ENCODE measurements around the gene PHACTR3.

PHACTR3 gene

GRCh38 chr20:59559863-59560262 lies 44.5 kb upstream of the PHACTR3 start:
- H2AK5ac ChIP-seq (ENCODE audit: low read length, severe bottlenecking) = no peak overlapping the region
- H4K8ac ChIP-seq (ENCODE audit: low read length) = no peak overlapping the region
- H2BK120ac ChIP-seq (ENCODE audit: low read depth, low read length) = no peak overlapping the region
- no peaks in the 10 kb centered on the region for H3K36me3 ChIP-seq (ENCODE audit: control insufficient read depth in 1 of 2, insufficient read depth in 2 of 2, low read depth in 1 of 2, low read length in 2 of 2)
- H3K79me1 ChIP-seq (replicated peaks; ENCODE audit: low read length, poor library complexity, severe bottlenecking) = no peaks in the 10 kb centered on the region
- H3K14ac ChIP-seq (ENCODE audit: low read length in 2 of 2) = no peak overlapping the region
- no peak overlapping the region for H2BK12ac ChIP-seq (ENCODE audit: low read length in 2 of 2)
- no peak overlapping the region for H3K4ac ChIP-seq (ENCODE audit: low read depth in 1 of 2, low read length in 2 of 2)
- H3K4me1 ChIP-seq (ENCODE audit: control insufficient read depth, insufficient read depth, low read depth, low read length) = no peaks in the 10 kb centered on the region
- no peak overlapping the region for H3K4me2 ChIP-seq (ENCODE audit: low read length, poor library complexity, severe bottlenecking)
- no peak overlapping the region for H2BK5ac ChIP-seq (ENCODE audit: low read depth, low read length, poor library complexity, severe bottlenecking)
- DNase-seq = no peak
- H3K9ac ChIP-seq (ENCODE audit: low read length) = no peak overlapping the region
- no peak overlapping the region for H4K91ac ChIP-seq (ENCODE audit: low read length)
- H3K27ac ChIP-seq (ENCODE audit: low read length, poor library complexity, severe bottlenecking) = no peak overlapping the region
- H3K23ac ChIP-seq (ENCODE audit: low read length in 2 of 2) = no peak overlapping the region
- no peak overlapping the region for H3K4me3 ChIP-seq (ENCODE audit: insufficient read depth in 1 of 2, low read depth in 1 of 2, low read length in 2 of 2)
- H3K9me3 ChIP-seq (ENCODE audit: control insufficient read depth, low read length) = no peaks in the 10 kb centered on the region
- 66% methylated on average over 7 of the region's 7 CpGs for WGBS
- H2BK15ac ChIP-seq (ENCODE audit: low read depth, poor library complexity, severe bottlenecking) = no peak overlapping the region
- H3K18ac ChIP-seq (ENCODE audit: low read depth in 1 of 2, low read length in 2 of 2) = no peak overlapping the region
- peaks cover 0 to 41% of the 10 kb centered on the region in 2 experiments for H3K27me3 ChIP-seq (ENCODE audit: control insufficient read depth in 1 of 2, insufficient read depth in 1 of 2, low read length in 2 of 2)
- H2AFZ ChIP-seq (ENCODE audit: low read depth, low read length) = no peak overlapping the region

GRCh38 chr20:59560588-59561227 lies 43.6 kb upstream of the PHACTR3 start:
- H3K27me3 ChIP-seq (ENCODE audit: control insufficient read depth in 1 of 2, insufficient read depth in 1 of 2, low read length in 2 of 2) = peaks cover 0 to 49% of the 10 kb centered on the region in 2 experiments
- H2BK15ac ChIP-seq (ENCODE audit: low read depth, poor library complexity, severe bottlenecking) = no peak overlapping the region
- H3K36me3 ChIP-seq (ENCODE audit: control insufficient read depth in 1 of 2, insufficient read depth in 2 of 2, low read depth in 1 of 2, low read length in 2 of 2) = no peaks in the 10 kb centered on the region
- no peak overlapping the region for H3K18ac ChIP-seq (ENCODE audit: low read depth in 1 of 2, low read length in 2 of 2)
- no peak overlapping the region for H4K91ac ChIP-seq (ENCODE audit: low read length)
- WGBS = 60% methylated on average over 5 of the region's 7 CpGs
- H2BK120ac ChIP-seq (ENCODE audit: low read depth, low read length) = no peak overlapping the region
- no peak for DNase-seq
- H2AFZ ChIP-seq (ENCODE audit: low read depth, low read length) = no peak overlapping the region
- no peak overlapping the region for H2AK5ac ChIP-seq (ENCODE audit: low read length, severe bottlenecking)
- H3K23ac ChIP-seq (ENCODE audit: low read length in 2 of 2) = no peak overlapping the region
- H3K79me1 ChIP-seq (replicated peaks; ENCODE audit: low read length, poor library complexity, severe bottlenecking) = no peaks in the 10 kb centered on the region
- no peaks in the 10 kb centered on the region for H3K4me1 ChIP-seq (ENCODE audit: control insufficient read depth, insufficient read depth, low read depth, low read length)
- H3K14ac ChIP-seq (ENCODE audit: low read length in 2 of 2) = no peak overlapping the region
- H3K4me2 ChIP-seq (ENCODE audit: low read length, poor library complexity, severe bottlenecking) = no peak overlapping the region
- no peaks in the 10 kb centered on the region for H3K9me3 ChIP-seq (ENCODE audit: control insufficient read depth, low read length)
- H3K27ac ChIP-seq (ENCODE audit: low read length, poor library complexity, severe bottlenecking) = no peak overlapping the region
- H3K4me3 ChIP-seq (ENCODE audit: insufficient read depth in 1 of 2, low read depth in 1 of 2, low read length in 2 of 2) = no peak overlapping the region
- H2BK12ac ChIP-seq (ENCODE audit: low read length in 2 of 2) = no peak overlapping the region
- H3K4ac ChIP-seq (ENCODE audit: low read depth in 1 of 2, low read length in 2 of 2) = no peak overlapping the region
- no peak overlapping the region for H3K9ac ChIP-seq (ENCODE audit: low read length)
- H2BK5ac ChIP-seq (ENCODE audit: low read depth, low read length, poor library complexity, severe bottlenecking) = no peak overlapping the region
- H4K8ac ChIP-seq (ENCODE audit: low read length) = no peak overlapping the region

GRCh38 chr20:59561228-59561605 lies 43.1 kb upstream of the PHACTR3 start:
- Histone ChIP-seq H3K4me3 (ENCODE audit: insufficient read depth in 1 of 2, low read depth in 1 of 2, low read length in 2 of 2) (no peak overlapping the region), H2BK120ac (ENCODE audit: low read depth, low read length) (no peak overlapping the region), H3K79me1 (replicated peaks; ENCODE audit: low read length, poor library complexity, severe bottlenecking) (no peaks in the 10 kb centered on the region), H3K18ac (ENCODE audit: low read depth in 1 of 2, low read length in 2 of 2) (no peak overlapping the region), H3K9me3 (ENCODE audit: control insufficient read depth, low read length) (no peaks in the 10 kb centered on the region), H3K4me2 (ENCODE audit: low read length, poor library complexity, severe bottlenecking) (no peak overlapping the region), H3K4ac (ENCODE audit: low read depth in 1 of 2, low read length in 2 of 2) (no peak overlapping the region), H3K14ac (ENCODE audit: low read length in 2 of 2) (no peak overlapping the region), H2BK12ac (ENCODE audit: low read length in 2 of 2) (no peak overlapping the region), H3K27me3 (ENCODE audit: control insufficient read depth in 1 of 2, insufficient read depth in 1 of 2, low read length in 2 of 2) (peaks cover 0 to 54% of the 10 kb centered on the region in 2 experiments), H2BK15ac (ENCODE audit: low read depth, poor library complexity, severe bottlenecking) (no peak overlapping the region), H2AFZ (ENCODE audit: low read depth, low read length) (no peak overlapping the region), H3K9ac (ENCODE audit: low read length) (no peak overlapping the region), H2AK5ac (ENCODE audit: low read length, severe bottlenecking) (no peak overlapping the region), H4K8ac (ENCODE audit: low read length) (no peak overlapping the region), H3K27ac (ENCODE audit: low read length, poor library complexity, severe bottlenecking) (no peak overlapping the region), H3K4me1 (ENCODE audit: control insufficient read depth, insufficient read depth, low read depth, low read length) (no peaks in the 10 kb centered on the region), H3K36me3 (ENCODE audit: control insufficient read depth in 1 of 2, insufficient read depth in 2 of 2, low read depth in 1 of 2, low read length in 2 of 2) (no peaks in the 10 kb centered on the region), H4K91ac (ENCODE audit: low read length) (no peak overlapping the region), H3K23ac (ENCODE audit: low read length in 2 of 2) (no peak overlapping the region), H2BK5ac (ENCODE audit: low read depth, low read length, poor library complexity, severe bottlenecking) (no peak overlapping the region)
- 84% methylated on average over 4 of the region's 4 CpGs for WGBS
- no peak for DNase-seq

GRCh38 chr20:59561614-59562277 lies 42.6 kb upstream of the PHACTR3 start:
- Histone ChIP-seq H3K27me3 (ENCODE audit: control insufficient read depth in 1 of 2, insufficient read depth in 1 of 2, low read length in 2 of 2) (peaks cover 0 to 59% of the 10 kb centered on the region in 2 experiments), H2BK12ac (ENCODE audit: low read length in 2 of 2) (no peak overlapping the region), H2AK5ac (ENCODE audit: low read length, severe bottlenecking) (no peak overlapping the region), H3K9me3 (ENCODE audit: control insufficient read depth, low read length) (no peaks in the 10 kb centered on the region), H2AFZ (ENCODE audit: low read depth, low read length) (no peak overlapping the region), H3K23ac (ENCODE audit: low read length in 2 of 2) (no peak overlapping the region), H3K9ac (ENCODE audit: low read length) (no peak overlapping the region), H3K4me1 (ENCODE audit: control insufficient read depth, insufficient read depth, low read depth, low read length) (no peaks in the 10 kb centered on the region), H3K14ac (ENCODE audit: low read length in 2 of 2) (no peak overlapping the region), H2BK15ac (ENCODE audit: low read depth, poor library complexity, severe bottlenecking) (no peak overlapping the region), H4K91ac (ENCODE audit: low read length) (no peak overlapping the region), H2BK120ac (ENCODE audit: low read depth, low read length) (no peak overlapping the region), H3K18ac (ENCODE audit: low read depth in 1 of 2, low read length in 2 of 2) (no peak overlapping the region), H3K4ac (ENCODE audit: low read depth in 1 of 2, low read length in 2 of 2) (no peak overlapping the region), H3K4me3 (ENCODE audit: insufficient read depth in 1 of 2, low read depth in 1 of 2, low read length in 2 of 2) (no peak overlapping the region), H3K79me1 (replicated peaks; ENCODE audit: low read length, poor library complexity, severe bottlenecking) (no peaks in the 10 kb centered on the region), H3K4me2 (ENCODE audit: low read length, poor library complexity, severe bottlenecking) (no peak overlapping the region), H2BK5ac (ENCODE audit: low read depth, low read length, poor library complexity, severe bottlenecking) (no peak overlapping the region), H3K36me3 (ENCODE audit: control insufficient read depth in 1 of 2, insufficient read depth in 2 of 2, low read depth in 1 of 2, low read length in 2 of 2) (no peaks in the 10 kb centered on the region), H3K27ac (ENCODE audit: low read length, poor library complexity, severe bottlenecking) (no peak overlapping the region), H4K8ac (ENCODE audit: low read length) (no peak overlapping the region)
- no peak for DNase-seq
- 83% methylated on average over 3 of the region's 5 CpGs for WGBS
